NCI-H82 treated with DMSO at 0.1 percent for 48 hours (cell line): ENCODE results near the gene PF4V1.
"Not testable (repeated sequence)": the region's sequence is repeated elsewhere in the genome, so short reads cannot be mapped to it uniquely, and the experiment has no call there.

ENCODE experiments used
- DNase-seq: peaks from one replicate; lab custom pipeline; 2025; ENCODE audit not compliant: unreplicated experiment; lab: John Stamatoyannopoulos, UW

PF4V1 gene

GRCh38 chr4:73869130-73870055, 16.3 kb downstream of the PF4V1 start, which contains the start of gene CXCL1:
CXCL1 (plus strand) TSS chr4:73869393; CDS start chr4:73869471, 78 bp downstream.
- DNase-seq: no peak

GRCh38 chr4:73870260-73870659, 17.2 kb downstream of the PF4V1 start:
- no peak for DNase-seq

- DNase-seq: no peak
These were observed 17.7 kb downstream of the PF4V1 start for GRCh38 chr4:73870768-73871167.

- DNase-seq: no peak
These were observed 18.6 kb downstream of the PF4V1 start for GRCh38 chr4:73871511-73872310.

GRCh38 chr4:73872316-73873108, 19.4 kb downstream of the PF4V1 start:
- no peak for DNase-seq

- no peak for DNase-seq
These were observed 21.3 kb downstream of the PF4V1 start for GRCh38 chr4:73874386-73874785.

GRCh38 chr4:73875401-73875800, 22.3 kb downstream of the PF4V1 start:
- no peak for DNase-seq

GRCh38 chr4:73883306-73883705, 30.2 kb downstream of the PF4V1 start:
- no peak for DNase-seq

- no peak for DNase-seq
These were observed 32.6 kb downstream of the PF4V1 start for GRCh38 chr4:73885574-73886267.

- no peak for DNase-seq
These were observed 38.2 kb downstream of the PF4V1 start for GRCh38 chr4:73891326-73891725.

GRCh38 chr4:73891739-73892405, 38.8 kb downstream of the PF4V1 start:
- no peak for DNase-seq

GRCh38 chr4:73892966-73893365, 39.9 kb downstream of the PF4V1 start:
- no peak for DNase-seq

- no peak for DNase-seq
These were observed 40.9 kb downstream of the PF4V1 start for GRCh38 chr4:73894001-73894400.

GRCh38 chr4:73895201-73896175, 42.4 kb downstream of the PF4V1 start:
- no peak for DNase-seq

GRCh38 chr4:73896416-73896815, 43.3 kb downstream of the PF4V1 start:
- DNase-seq: no peak

GRCh38 chr4:73897380-73898136, 44.5 kb downstream of the PF4V1 start:
- DNase-seq: no peak

- DNase-seq: not testable (repeated sequence)
These were observed 46.2 kb downstream of the PF4V1 start for GRCh38 chr4:73899338-73899737.

GRCh38 chr4:73901031-73901430, 47.9 kb downstream of the PF4V1 start:
- no peak for DNase-seq
